NCI-H1092 (cell line): ENCODE results near the gene POLE2.
A peak's percentile ranks its signal among the peaks of the same experiment; 100 is the strongest.
"Not testable (repeated sequence)": the region's sequence is repeated elsewhere in the genome, so short reads cannot be mapped to it uniquely, and the experiment has no call there.

Source experiments
- DNase-seq: peaks from one replicate; lab custom pipeline; 2025; lab: John Stamatoyannopoulos, UW

The POLE2 gene

GRCh38 chr14:49619273-49619672 lies 68.7 kb downstream of the POLE2 start:
- DNase-seq, result not testable (repeated sequence)

GRCh38 chr14:49617852-49618519 lies 70.0 kb downstream of the POLE2 start:
- DNase-seq, result no peak

GRCh38 chr14:49615776-49616175 lies 72.2 kb downstream of the POLE2 start:
- no peak for DNase-seq

GRCh38 chr14:49614196-49614595 lies 73.8 kb downstream of the POLE2 start:
- no peak for DNase-seq

GRCh38 chr14:49612671-49613070 lies 75.3 kb downstream of the POLE2 start:
- no peak for DNase-seq

GRCh38 chr14:49612251-49612650 lies 75.8 kb downstream of the POLE2 start:
- DNase-seq, result no peak

- no peak for DNase-seq
These were observed 80.4 kb downstream of the POLE2 start for GRCh38 chr14:49607583-49607982.

- peak; percentile 85 for DNase-seq
These were observed 89.3 kb downstream of the POLE2 start, which contains the start of gene LRR1 for GRCh38 chr14:49598485-49599300. TSS of gene LRR1 (plus strand) at chr14:49598940. CDS start at chr14:49599021, 81 bp downstream.

GRCh38 chr14:49598189-49598484 lies 89.9 kb downstream of the POLE2 start:
- peak; percentile 57 for DNase-seq

GRCh38 chr14:49594347-49595091 lies 93.5 kb downstream of the POLE2 start:
- no peak for DNase-seq
